K562 (cell line): ENCODE data around the gene USP48. TPM values are rescaled to one million over a fixed set of nuclear protein-coding genes. Genes with fewer than 3 reads are reported as not detected.

Source experiments
- CBX5 ChIP-seq: IDR thresholded peaks from 2 replicates; pipeline ENCODE4 v1.6.1; 2014; ENCODE audit warnings: low read depth, borderline replicate concordance
- HNRNPH1 ChIP-seq: fragments of 200-400 bp; formaldehyde crosslinking; optimal IDR thresholded peaks from 2 replicates; pipeline ENCODE3; 2017; ENCODE audit warnings: low read depth, mild to moderate bottlenecking, low read length, moderate library complexity
- IFI16 ChIP-seq: fragments of 250-450 bp; sonication (Bioruptor Pico); IDR thresholded peaks from 2 replicates; pipeline ENCODE4 v2.1.2; 2022; ENCODE audit warnings: mild to moderate bottlenecking, inconsistent platforms
- L3MBTL2 ChIP-seq: fragments of 450-650 bp; IDR thresholded peaks from 2 replicates; pipeline ENCODE4 v1.6.1; 2016; ENCODE audit warnings: mild to moderate bottlenecking, moderate library complexity
- MCM7 ChIP-seq, 2 experiments: fragments of 450-650 bp; IDR thresholded peaks; 2 replicates each; pipeline ENCODE4 v1.6.1; 2016 to 2018
- ZNF551 ChIP-seq: fragments of 250-450 bp; sonication (Bioruptor Pico); IDR thresholded peaks from 2 replicates; pipeline ENCODE4 v1.5.0; 2021; ENCODE audit warnings: mild to moderate bottlenecking, moderate library complexity
- polyA plus RNA-seq, 8 experiments: library from polyadenylated mRNA; depleted of rRNA in 4 of 8; stranded (reverse) in 5 of 8; unstranded in 3 of 8; fragments of >200 nt; fragmentation: Nextera tagmentation in 2 of 8; fragmentation: Illumina TruSeq in 1 of 8; extraction: Ambion mirVana in 2 of 8; extraction: Trizol in 1 of 8; gene quantifications; 2 replicates each; pipeline versions ENCODE4 v1.2.1 to v1.2.3, GENCODE V29; 2011 to 2014; ENCODE audit warnings: inconsistent platforms in 1 of 8, missing spikeins in 1 of 8
- total RNA-seq, 7 experiments: library from RNA; depleted of rRNA in 6 of 7; stranded (reverse); fragments of >200 nt in 6 of 7; fragmentation: Illumina TruSeq in 2 of 7; extraction: Trizol in 2 of 7; gene quantifications; 2 replicates each; pipeline versions ENCODE4 v1.2.1 to v1.2.3, GENCODE V29; 2011 to 2021; ENCODE audit warnings: low replicate concordance in 1 of 7
- TF ChIP-seq, protein P1 (sequence below): fragments of 450-650 bp; IDR thresholded peaks from 2 replicates; pipeline ENCODE4 v1.6.1; 2017; ENCODE audit warnings: antibody characterized with exemption, mild to moderate bottlenecking
- TF ChIP-seq, protein P2 (sequence below): fragments of 250-450 bp; sonication (Bioruptor Pico); IDR thresholded peaks from 2 replicates; pipeline ENCODE4 v1.8.0; 2022; ENCODE audit warnings: moderate library complexity, mild to moderate bottlenecking, inconsistent platforms
- TF ChIP-seq, protein P3 (sequence below): fragments of 450-650 bp; IDR thresholded peaks from 2 replicates; pipeline ENCODE4 v1.6.1; 2016; ENCODE audit warnings: mild to moderate bottlenecking
- TF ChIP-seq, protein P4 (sequence below): fragments of 450-650 bp; IDR thresholded peaks from 2 replicates; pipeline ENCODE4 v1.6.1; 2017; ENCODE audit warnings: mild to moderate bottlenecking, moderate library complexity
- TF ChIP-seq, protein P5 (sequence below): sonication (generic); formaldehyde crosslinking; IDR thresholded peaks from 2 replicates; pipeline ENCODE4 v1.8.0; 2022; ENCODE audit warnings: mild to moderate bottlenecking, missing genetic modification reagents
- TF ChIP-seq, protein P6 (sequence below), 2 experiments: fragments of 450-650 bp in 1 of 2; sonication (generic) in 1 of 2; formaldehyde crosslinking; conservative IDR thresholded peaks; 2 replicates each; pipeline versions ENCODE4 v1.4.0 to v1.8.1; 2020 to 2022; ENCODE audit warnings: mild to moderate bottlenecking in 1 of 2, missing genetic modification reagents in 1 of 2

The USP48 gene
- total and polyA plus RNA-seq, 9 of the 15 experiments (the other 6 are each of a cell fraction or from before 2014, with no cell fraction given), result 23.3 to 123 (median 106) TPM

DNA sequence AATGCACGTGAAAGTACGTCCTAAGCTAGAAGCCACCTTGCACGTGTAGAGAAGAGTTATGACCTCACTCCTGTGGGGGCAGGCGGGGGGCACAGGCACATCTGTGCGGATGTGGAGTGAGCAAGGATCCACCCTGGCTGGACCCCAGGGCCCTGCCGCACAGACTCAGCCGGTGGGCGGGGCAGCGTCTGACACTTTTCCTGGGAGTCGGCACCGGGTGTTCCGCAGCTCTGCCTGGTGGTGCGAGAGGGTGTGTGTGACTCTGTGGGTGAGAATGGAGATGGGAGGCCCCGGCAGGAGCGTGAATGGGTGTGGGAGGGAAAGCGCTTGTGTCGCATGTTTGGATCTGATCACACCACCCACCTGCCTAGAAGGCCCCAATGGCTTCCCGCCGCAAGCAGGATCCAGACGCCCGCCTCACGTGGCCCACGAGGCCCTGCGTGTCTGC, 143.3 kb downstream of the USP48 start (continued):
- TF ChIP-seq, protein P1, sequence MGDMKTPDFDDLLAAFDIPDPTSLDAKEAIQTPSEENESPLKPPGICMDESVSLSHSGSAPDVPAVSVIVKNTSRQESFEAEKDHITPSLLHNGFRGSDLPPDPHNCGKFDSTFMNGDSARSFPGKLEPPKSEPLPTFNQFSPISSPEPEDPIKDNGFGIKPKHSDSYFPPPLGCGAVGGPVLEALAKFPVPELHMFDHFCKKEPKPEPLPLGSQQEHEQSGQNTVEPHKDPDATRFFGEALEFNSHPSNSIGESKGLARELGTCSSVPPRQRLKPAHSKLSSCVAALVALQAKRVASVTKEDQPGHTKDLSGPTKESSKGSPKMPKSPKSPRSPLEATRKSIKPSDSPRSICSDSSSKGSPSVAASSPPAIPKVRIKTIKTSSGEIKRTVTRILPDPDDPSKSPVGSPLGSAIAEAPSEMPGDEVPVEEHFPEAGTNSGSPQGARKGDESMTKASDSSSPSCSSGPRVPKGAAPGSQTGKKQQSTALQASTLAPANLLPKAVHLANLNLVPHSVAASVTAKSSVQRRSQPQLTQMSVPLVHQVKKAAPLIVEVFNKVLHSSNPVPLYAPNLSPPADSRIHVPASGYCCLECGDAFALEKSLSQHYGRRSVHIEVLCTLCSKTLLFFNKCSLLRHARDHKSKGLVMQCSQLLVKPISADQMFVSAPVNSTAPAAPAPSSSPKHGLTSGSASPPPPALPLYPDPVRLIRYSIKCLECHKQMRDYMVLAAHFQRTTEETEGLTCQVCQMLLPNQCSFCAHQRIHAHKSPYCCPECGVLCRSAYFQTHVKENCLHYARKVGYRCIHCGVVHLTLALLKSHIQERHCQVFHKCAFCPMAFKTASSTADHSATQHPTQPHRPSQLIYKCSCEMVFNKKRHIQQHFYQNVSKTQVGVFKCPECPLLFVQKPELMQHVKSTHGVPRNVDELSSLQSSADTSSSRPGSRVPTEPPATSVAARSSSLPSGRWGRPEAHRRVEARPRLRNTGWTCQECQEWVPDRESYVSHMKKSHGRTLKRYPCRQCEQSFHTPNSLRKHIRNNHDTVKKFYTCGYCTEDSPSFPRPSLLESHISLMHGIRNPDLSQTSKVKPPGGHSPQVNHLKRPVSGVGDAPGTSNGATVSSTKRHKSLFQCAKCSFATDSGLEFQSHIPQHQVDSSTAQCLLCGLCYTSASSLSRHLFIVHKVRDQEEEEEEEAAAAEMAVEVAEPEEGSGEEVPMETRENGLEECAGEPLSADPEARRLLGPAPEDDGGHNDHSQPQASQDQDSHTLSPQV, result peak; percentile 67
- TF ChIP-seq, protein P2, sequence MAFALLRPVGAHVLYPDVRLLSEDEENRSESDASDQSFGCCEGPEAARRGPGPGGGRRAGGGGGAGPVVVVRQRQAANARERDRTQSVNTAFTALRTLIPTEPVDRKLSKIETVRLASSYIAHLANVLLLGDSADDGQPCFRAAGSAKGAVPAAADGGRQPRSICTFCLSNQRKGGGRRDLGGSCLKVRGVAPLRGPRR (CRISPR knock-in tag), result 0 out of 2 replicates have a peak, but pooled peaks have one; percentile 17
- TF ChIP-seq, protein P3, sequence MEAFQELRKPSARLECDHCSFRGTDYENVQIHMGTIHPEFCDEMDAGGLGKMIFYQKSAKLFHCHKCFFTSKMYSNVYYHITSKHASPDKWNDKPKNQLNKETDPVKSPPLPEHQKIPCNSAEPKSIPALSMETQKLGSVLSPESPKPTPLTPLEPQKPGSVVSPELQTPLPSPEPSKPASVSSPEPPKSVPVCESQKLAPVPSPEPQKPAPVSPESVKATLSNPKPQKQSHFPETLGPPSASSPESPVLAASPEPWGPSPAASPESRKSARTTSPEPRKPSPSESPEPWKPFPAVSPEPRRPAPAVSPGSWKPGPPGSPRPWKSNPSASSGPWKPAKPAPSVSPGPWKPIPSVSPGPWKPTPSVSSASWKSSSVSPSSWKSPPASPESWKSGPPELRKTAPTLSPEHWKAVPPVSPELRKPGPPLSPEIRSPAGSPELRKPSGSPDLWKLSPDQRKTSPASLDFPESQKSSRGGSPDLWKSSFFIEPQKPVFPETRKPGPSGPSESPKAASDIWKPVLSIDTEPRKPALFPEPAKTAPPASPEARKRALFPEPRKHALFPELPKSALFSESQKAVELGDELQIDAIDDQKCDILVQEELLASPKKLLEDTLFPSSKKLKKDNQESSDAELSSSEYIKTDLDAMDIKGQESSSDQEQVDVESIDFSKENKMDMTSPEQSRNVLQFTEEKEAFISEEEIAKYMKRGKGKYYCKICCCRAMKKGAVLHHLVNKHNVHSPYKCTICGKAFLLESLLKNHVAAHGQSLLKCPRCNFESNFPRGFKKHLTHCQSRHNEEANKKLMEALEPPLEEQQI, result no peak
- TF ChIP-seq, protein P4, sequence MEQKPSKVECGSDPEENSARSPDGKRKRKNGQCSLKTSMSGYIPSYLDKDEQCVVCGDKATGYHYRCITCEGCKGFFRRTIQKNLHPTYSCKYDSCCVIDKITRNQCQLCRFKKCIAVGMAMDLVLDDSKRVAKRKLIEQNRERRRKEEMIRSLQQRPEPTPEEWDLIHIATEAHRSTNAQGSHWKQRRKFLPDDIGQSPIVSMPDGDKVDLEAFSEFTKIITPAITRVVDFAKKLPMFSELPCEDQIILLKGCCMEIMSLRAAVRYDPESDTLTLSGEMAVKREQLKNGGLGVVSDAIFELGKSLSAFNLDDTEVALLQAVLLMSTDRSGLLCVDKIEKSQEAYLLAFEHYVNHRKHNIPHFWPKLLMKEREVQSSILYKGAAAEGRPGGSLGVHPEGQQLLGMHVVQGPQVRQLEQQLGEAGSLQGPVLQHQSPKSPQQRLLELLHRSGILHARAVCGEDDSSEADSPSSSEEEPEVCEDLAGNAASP, result no peak
- no peak for TF ChIP-seq MCM7 (IDR thresholded peaks at IDR 0.05)
- TF ChIP-seq, protein P5, sequence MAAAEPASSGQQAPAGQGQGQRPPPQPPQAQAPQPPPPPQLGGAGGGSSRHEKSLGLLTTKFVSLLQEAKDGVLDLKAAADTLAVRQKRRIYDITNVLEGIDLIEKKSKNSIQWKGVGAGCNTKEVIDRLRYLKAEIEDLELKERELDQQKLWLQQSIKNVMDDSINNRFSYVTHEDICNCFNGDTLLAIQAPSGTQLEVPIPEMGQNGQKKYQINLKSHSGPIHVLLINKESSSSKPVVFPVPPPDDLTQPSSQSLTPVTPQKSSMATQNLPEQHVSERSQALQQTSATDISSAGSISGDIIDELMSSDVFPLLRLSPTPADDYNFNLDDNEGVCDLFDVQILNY (CRISPR knock-in tag), result no peak
- no peak for TF ChIP-seq IFI16
- TF ChIP-seq ZNF551 (CRISPR knock-in tag), result no peak
- TF ChIP-seq CBX5, result no peak
- TF ChIP-seq, protein P6, sequence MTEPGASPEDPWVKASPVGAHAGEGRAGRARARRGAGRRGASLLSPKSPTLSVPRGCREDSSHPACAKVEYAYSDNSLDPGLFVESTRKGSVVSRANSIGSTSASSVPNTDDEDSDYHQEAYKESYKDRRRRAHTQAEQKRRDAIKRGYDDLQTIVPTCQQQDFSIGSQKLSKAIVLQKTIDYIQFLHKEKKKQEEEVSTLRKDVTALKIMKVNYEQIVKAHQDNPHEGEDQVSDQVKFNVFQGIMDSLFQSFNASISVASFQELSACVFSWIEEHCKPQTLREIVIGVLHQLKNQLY (CRISPR knock-in tag; conservative IDR thresholded peaks at IDR 0.05), result no peak
- TF ChIP-seq HNRNPH1, result no peak
- peak; percentile 67 for TF ChIP-seq L3MBTL2
